GM12873 (cell line): ENCODE data around the gene ERI3.

Experiments used
- CTCF ChIP-seq: IDR thresholded peaks from 2 replicates; pipeline ENCODE4 v1.5.1; 2012; ENCODE audit warnings: low read depth, mild to moderate bottlenecking, moderate library complexity, low read length, control low read depth; ENCODE audit not compliant: insufficient read depth; ENCODE audit errors: missing control alignments

Gene ERI3

GRCh38 chr1:44301442-44301841 is 53.6 kb downstream of the ERI3 start:
- no peak for TF ChIP-seq CTCF

DNA sequence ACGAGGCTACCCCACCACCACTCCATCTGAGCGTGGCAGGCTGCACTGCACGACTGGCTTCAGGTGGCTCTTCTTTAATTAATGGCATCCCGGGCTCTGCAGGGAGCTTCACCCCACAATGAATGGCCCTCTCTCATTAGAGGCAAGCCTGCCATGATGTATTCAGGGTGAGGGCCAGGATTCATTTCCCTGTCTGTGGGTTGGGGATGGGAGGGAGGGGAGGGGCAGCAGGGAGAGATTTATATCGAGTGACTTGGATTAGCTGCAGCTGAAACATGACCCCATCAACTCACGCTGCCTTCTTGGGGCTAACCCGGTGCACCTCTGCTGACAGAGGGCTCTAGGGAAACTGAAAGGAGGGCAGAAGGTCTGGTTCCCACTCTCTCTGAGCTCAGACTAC is 54.2 kb downstream of the ERI3 start:
- TF ChIP-seq CTCF = no peak

DNA sequence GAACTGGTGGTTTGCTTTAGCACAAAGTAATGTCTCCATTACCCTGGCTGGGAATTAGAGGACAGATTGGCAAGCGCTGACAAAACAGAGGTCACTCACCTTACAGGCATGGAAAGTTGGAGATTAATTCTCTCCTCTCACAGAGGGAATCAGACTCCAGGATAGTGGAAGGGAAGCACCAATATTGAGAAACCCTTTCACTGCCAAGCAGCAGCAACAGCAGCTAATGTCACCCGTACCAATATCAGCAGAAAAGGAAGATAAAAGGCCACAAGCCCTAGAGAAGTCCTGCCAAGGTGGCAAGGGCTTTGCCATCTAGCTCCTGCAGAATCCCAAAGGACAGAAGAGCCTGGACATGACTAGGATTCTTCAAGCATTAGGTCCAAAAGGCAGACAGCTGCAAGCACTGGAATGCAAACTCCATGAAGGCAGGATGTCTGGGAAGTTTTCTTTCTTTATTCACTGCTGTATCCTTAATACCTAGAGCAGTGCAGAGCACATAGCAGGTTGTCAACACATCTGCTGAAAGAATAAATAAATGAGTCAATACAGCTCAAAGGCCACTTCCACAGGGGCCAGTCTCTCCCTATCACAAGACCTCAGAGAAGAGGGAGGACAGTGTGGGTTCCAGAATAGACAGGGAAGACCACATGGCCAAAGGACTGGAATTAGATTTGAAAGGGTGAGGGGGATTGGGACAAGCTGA is 57.2 kb downstream of the ERI3 start:
- TF ChIP-seq CTCF = no peak

DNA sequence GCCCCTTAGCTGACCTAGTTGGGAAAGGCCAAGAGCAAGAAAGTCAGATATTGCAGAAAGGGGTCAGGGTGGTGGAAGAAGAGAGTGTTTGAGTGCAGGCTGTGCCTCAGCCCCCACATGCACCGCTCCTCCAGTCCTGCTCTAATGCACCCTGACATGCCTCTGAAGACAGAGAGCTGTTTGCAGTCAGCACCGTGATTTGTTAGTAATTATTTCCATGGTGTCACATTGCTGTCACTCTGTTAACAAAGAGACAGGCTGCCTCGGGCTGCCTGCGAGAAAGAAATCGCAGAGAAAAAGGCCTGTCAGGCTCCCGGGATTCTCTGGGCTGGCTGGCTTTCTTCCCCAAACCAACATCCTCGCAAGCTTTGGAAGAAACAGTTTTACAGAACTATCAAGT is 58.3 kb downstream of the ERI3 start:
- TF ChIP-seq CTCF = no peak

- no peak for TF ChIP-seq CTCF
These were observed 59.0 kb downstream of the ERI3 start for GRCh38 chr1:44296086-44296485.

DNA sequence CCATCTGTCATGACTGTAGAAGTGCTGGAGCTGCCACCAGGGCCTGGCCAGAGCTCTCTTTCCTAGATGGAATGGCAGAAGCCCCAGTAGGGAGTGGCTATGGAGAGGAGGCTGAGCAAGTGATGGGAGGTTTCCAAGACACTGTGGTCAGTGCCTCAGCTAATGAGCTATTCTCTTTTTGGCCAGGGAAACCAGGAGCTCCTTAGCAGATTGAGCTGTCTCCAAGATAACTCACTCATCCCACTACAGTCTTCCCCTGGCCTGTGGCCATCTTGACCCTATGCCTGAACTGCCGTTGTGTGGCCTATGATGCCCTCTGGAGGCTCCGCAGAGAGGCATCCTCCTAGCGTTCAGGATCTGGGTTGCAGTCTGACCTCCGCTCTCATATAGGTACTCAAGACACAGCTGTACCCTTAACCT is 60.5 kb downstream of the ERI3 start:
- peak; percentile 9 for TF ChIP-seq CTCF

- no peak for TF ChIP-seq CTCF
These were observed 61.2 kb downstream of the ERI3 start for GRCh38 chr1:44293761-44294315.
